Mammary epithelial cell (primary cell): Measurements from ENCODE around the gene ASB1.

Source experiments
- EZH2 ChIP-seq: IDR thresholded peaks from 2 replicates; pipeline ENCODE4 v1.6.1; 2012; ENCODE audit warnings: low read length, inconsistent platforms, borderline replicate concordance
- TF ChIP-seq, protein P1 (sequence below), 2 donors: IDR thresholded peaks in 1 of 2; conservative IDR thresholded peaks in 1 of 2; 2 replicates each; pipeline ENCODE4 v1.5.1; 2011 to 2012; ENCODE audit warnings: inconsistent platforms in 2 of 2, low read length in 2 of 2, mild to moderate bottlenecking in 2 of 2, control low read depth in 1 of 2, low read depth in 1 of 2; ENCODE audit not compliant: insufficient read depth in 1 of 2; ENCODE audit errors: extremely low read depth in 1 of 2

GRCh38 chr2:238434846-238435751, 8.4 kb downstream of the ASB1 start:
- TF ChIP-seq, protein P1, sequence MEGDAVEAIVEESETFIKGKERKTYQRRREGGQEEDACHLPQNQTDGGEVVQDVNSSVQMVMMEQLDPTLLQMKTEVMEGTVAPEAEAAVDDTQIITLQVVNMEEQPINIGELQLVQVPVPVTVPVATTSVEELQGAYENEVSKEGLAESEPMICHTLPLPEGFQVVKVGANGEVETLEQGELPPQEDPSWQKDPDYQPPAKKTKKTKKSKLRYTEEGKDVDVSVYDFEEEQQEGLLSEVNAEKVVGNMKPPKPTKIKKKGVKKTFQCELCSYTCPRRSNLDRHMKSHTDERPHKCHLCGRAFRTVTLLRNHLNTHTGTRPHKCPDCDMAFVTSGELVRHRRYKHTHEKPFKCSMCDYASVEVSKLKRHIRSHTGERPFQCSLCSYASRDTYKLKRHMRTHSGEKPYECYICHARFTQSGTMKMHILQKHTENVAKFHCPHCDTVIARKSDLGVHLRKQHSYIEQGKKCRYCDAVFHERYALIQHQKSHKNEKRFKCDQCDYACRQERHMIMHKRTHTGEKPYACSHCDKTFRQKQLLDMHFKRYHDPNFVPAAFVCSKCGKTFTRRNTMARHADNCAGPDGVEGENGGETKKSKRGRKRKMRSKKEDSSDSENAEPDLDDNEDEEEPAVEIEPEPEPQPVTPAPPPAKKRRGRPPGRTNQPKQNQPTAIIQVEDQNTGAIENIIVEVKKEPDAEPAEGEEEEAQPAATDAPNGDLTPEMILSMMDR (conservative IDR thresholded peaks at IDR 0.05 in 1 of 2, IDR thresholded peaks at IDR 0.05 in 1 of 2; ENCODE audit: extremely low read depth in 1 of 2, insufficient read depth in 1 of 2, low read depth in 1 of 2, low read length in 2 of 2): no peak
- no peak for TF ChIP-seq EZH2
